ENCODE measurements around the gene RPLP2.

The RPLP2 gene

GRCh38 chr11:816433-816779 lies 6.6 kb downstream of the RPLP2 start:
- H3K36me3 ChIP-seq (replicated peaks; ENCODE audit: insufficient read depth, low read length): peaks cover 13% of the 10 kb centered on the region
- H3K9me2 ChIP-seq (replicated peaks; ENCODE audit: insufficient read depth, low read length): no peaks in the 10 kb centered on the region
- peaks cover 30% of the 10 kb centered on the region for H3K79me2 ChIP-seq (ENCODE audit: low read length)
- H3K27me3 ChIP-seq (replicated peaks; ENCODE audit: insufficient read depth, low read length): no peaks in the 10 kb centered on the region
- DNase-seq: no peak
- peaks cover 8% of the 10 kb centered on the region for H3K4me1 ChIP-seq (ENCODE audit: low read length)
- H3K4me3 ChIP-seq (ENCODE audit: low read length): no peak overlapping the region
- H3K4me2 ChIP-seq (ENCODE audit: low read depth, low read length): no peak overlapping the region
- H2AFZ ChIP-seq (ENCODE audit: low read length): no peak overlapping the region
- H3K9me3 ChIP-seq (replicated peaks; ENCODE audit: insufficient read depth, low read length): no peaks in the 10 kb centered on the region
- TF ChIP-seq EZH2 (optimal IDR thresholded peaks at IDR 0.05; ENCODE audit: low read depth, low read length): no peak
- no peak for TF ChIP-seq CTCF (IDR thresholded peaks at IDR 0.05; ENCODE audit: low read length)
- no peak for TF ChIP-seq EZH2phosphoT487 (IDR thresholded peaks at IDR 0.05; ENCODE audit: low read length)
- H3K27ac ChIP-seq (ENCODE audit: low read length): no peak overlapping the region
- H3F3A ChIP-seq (ENCODE audit: insufficient read depth, low read length): peaks cover 28% of the 10 kb centered on the region
- H4K20me1 ChIP-seq (ENCODE audit: insufficient read depth, low read length): peaks cover 11% of the 10 kb centered on the region
- H3K9ac ChIP-seq (ENCODE audit: low read length): no peak overlapping the region

GRCh38 chr11:818396-819128 lies 8.8 kb downstream of the RPLP2 start, which contains the start of gene PNPLA2:
TSS of gene PNPLA2 (plus strand) at chr11:818914. CDS start at chr11:819719, 805 bp downstream.
- H3K27ac ChIP-seq (ENCODE audit: low read length): peak within 1 kb of the TSS; percentile 51; the same call in 1 of the 2 replicates
- H3K36me3 ChIP-seq (replicated peaks; ENCODE audit: insufficient read depth, low read length): no peaks in the 10 kb centered on the region
- H4K20me1 ChIP-seq (ENCODE audit: insufficient read depth, low read length): no peaks in the 10 kb centered on the region
- peak within 1 kb of the TSS; percentile 91 for H3K4me2 ChIP-seq (ENCODE audit: low read depth, low read length)
- H3K9ac ChIP-seq (ENCODE audit: low read length): peak within 1 kb of the TSS; percentile 77
- peaks cover 5% of the 10 kb centered on the region; the same call in 1 of the 2 replicates for H3K4me1 ChIP-seq (ENCODE audit: low read length)
- peaks cover 17% of the 10 kb centered on the region for H3K79me2 ChIP-seq (ENCODE audit: low read length)
- DNase-seq: no peak
- H3K27me3 ChIP-seq (replicated peaks; ENCODE audit: insufficient read depth, low read length): no peaks in the 10 kb centered on the region
- H3K9me3 ChIP-seq (replicated peaks; ENCODE audit: insufficient read depth, low read length): no peaks in the 10 kb centered on the region
- TF ChIP-seq CTCF (IDR thresholded peaks at IDR 0.05; ENCODE audit: low read length): no peak
- no peak for TF ChIP-seq EZH2phosphoT487 (IDR thresholded peaks at IDR 0.05; ENCODE audit: low read length)
- TF ChIP-seq EZH2 (optimal IDR thresholded peaks at IDR 0.05; ENCODE audit: low read depth, low read length): no peak
- H3K9me2 ChIP-seq (replicated peaks; ENCODE audit: insufficient read depth, low read length): no peaks in the 10 kb centered on the region
- H3F3A ChIP-seq (ENCODE audit: insufficient read depth, low read length): peaks cover 8% of the 10 kb centered on the region
- H2AFZ ChIP-seq (ENCODE audit: low read length): peak within 1 kb of the TSS; percentile 56
- H3K4me3 ChIP-seq (ENCODE audit: low read length): peak within 1 kb of the TSS; percentile 78

GRCh38 chr11:819129-819931 lies 9.6 kb downstream of the RPLP2 start:
- peak; percentile 94 for DNase-seq

More at GRCh38 chr11:819129-819931, 9.6 kb downstream of the RPLP2 start:
- H3K9me3 ChIP-seq (replicated peaks; ENCODE audit: insufficient read depth, low read length): no peaks in the 10 kb centered on the region
- H3K9ac ChIP-seq (ENCODE audit: low read length): peak overlapping the region; percentile 77
- H3K4me3 ChIP-seq (ENCODE audit: low read length): peak overlapping the region; percentile 78
- H4K20me1 ChIP-seq (ENCODE audit: insufficient read depth, low read length): no peaks in the 10 kb centered on the region
- TF ChIP-seq EZH2phosphoT487 (IDR thresholded peaks at IDR 0.05; ENCODE audit: low read length) (no peak), CTCF (IDR thresholded peaks at IDR 0.05; ENCODE audit: low read length) (no peak), EZH2 (optimal IDR thresholded peaks at IDR 0.05; ENCODE audit: low read depth, low read length) (no peak)
- peaks cover 5% of the 10 kb centered on the region; the same call in 1 of the 2 replicates for H3K4me1 ChIP-seq (ENCODE audit: low read length)
- H3K27ac ChIP-seq (ENCODE audit: low read length): peak overlapping the region; percentile 51; the same call in 1 of the 2 replicates
- H3K79me2 ChIP-seq (ENCODE audit: low read length): peaks cover 17% of the 10 kb centered on the region
- no peaks in the 10 kb centered on the region for H3K9me2 ChIP-seq (replicated peaks; ENCODE audit: insufficient read depth, low read length)
- no peaks in the 10 kb centered on the region for H3K36me3 ChIP-seq (replicated peaks; ENCODE audit: insufficient read depth, low read length)
- peak overlapping the region; percentile 56 for H2AFZ ChIP-seq (ENCODE audit: low read length)
- H3K27me3 ChIP-seq (replicated peaks; ENCODE audit: insufficient read depth, low read length): no peaks in the 10 kb centered on the region
- H3F3A ChIP-seq (ENCODE audit: insufficient read depth, low read length): peaks cover 2% of the 10 kb centered on the region; the same call in 1 of the 2 replicates
- peak overlapping the region; percentile 91 for H3K4me2 ChIP-seq (ENCODE audit: low read depth, low read length)
